H9 (cell line): ENCODE measurements around the gene ADA. TPM values are rescaled to one million over a fixed set of nuclear protein-coding genes. Genes with fewer than 3 reads are reported as not detected.

Experiments used
- DNase-seq: peaks from one replicate; pipeline ENCODE4 v3.0.0-alpha.2; 2017
- H2AFZ ChIP-seq: one replicate; pipeline ENCODE4 v1.6.1; 2013; ENCODE audit warnings: mild to moderate bottlenecking, low read length, control low read depth, moderate library complexity
- H2AK5ac ChIP-seq: 2 replicates; pipeline ENCODE4 v1.6.1; 2013; ENCODE audit warnings: low read length, control low read depth, mixed read lengths; ENCODE audit not compliant: insufficient read length
- H2BK120ac ChIP-seq: one replicate; pipeline ENCODE4 v1.6.1; 2013; ENCODE audit warnings: low read depth, mild to moderate bottlenecking, low read length, control low read depth, inconsistent platforms; ENCODE audit not compliant: poor library complexity, severe bottlenecking
- H2BK12ac ChIP-seq: 2 replicates; pipeline ENCODE4 v1.6.1; 2013; ENCODE audit warnings: low read length, control low read depth, mixed read lengths, low read depth; ENCODE audit not compliant: insufficient read length
- H2BK15ac ChIP-seq: 2 replicates; pipeline ENCODE4 v1.6.1; 2013; ENCODE audit warnings: low read depth, low read length, control low read depth
- H2BK20ac ChIP-seq: one replicate; pipeline ENCODE4 v1.6.1; 2013; ENCODE audit warnings: low read depth, mild to moderate bottlenecking, low read length, control low read depth, inconsistent platforms; ENCODE audit not compliant: poor library complexity, severe bottlenecking
- H2BK5ac ChIP-seq: 2 replicates; pipeline ENCODE4 v1.6.1; 2013; ENCODE audit warnings: low read length, control low read depth, mixed read lengths; ENCODE audit not compliant: insufficient read length
- H3K14ac ChIP-seq: 2 replicates; pipeline ENCODE4 v1.6.1; 2013; ENCODE audit warnings: low read length, control low read depth; ENCODE audit not compliant: insufficient read depth
- H3K18ac ChIP-seq: 2 replicates; pipeline ENCODE4 v1.6.1; 2013; ENCODE audit warnings: low read depth, mild to moderate bottlenecking, mixed read lengths, low read length, control low read depth; ENCODE audit not compliant: insufficient read length
- H3K23ac ChIP-seq: 2 replicates; pipeline ENCODE4 v1.6.1; 2013; ENCODE audit warnings: low read length, control low read depth, mixed read lengths, low read depth; ENCODE audit not compliant: insufficient read length
- H3K23me2 ChIP-seq: 2 replicates; pipeline ENCODE4 v1.6.1; 2013; ENCODE audit warnings: low read depth, mild to moderate bottlenecking, mixed read lengths, low read length, control low read depth; ENCODE audit not compliant: insufficient read length, poor library complexity, severe bottlenecking
- H3K27ac ChIP-seq: 2 replicates; pipeline ENCODE4 v1.5.1; 2013; ENCODE audit warnings: low read length, control low read depth, mixed read lengths, low read depth; ENCODE audit not compliant: insufficient read length
- H3K27me3 ChIP-seq: 2 replicates; pipeline ENCODE4 v1.6.1; 2013; ENCODE audit warnings: low read length, control low read depth, inconsistent platforms; ENCODE audit not compliant: insufficient read depth
- H3K4ac ChIP-seq: 2 replicates; pipeline ENCODE4 v1.6.1; 2013; ENCODE audit warnings: low read depth, mild to moderate bottlenecking, control low read depth, inconsistent platforms, low read length, moderate library complexity
- H3K4me1 ChIP-seq: 2 replicates; pipeline ENCODE4 v1.6.1; 2013; ENCODE audit warnings: low read length, control low read depth, inconsistent platforms; ENCODE audit not compliant: insufficient read depth
- H3K4me2 ChIP-seq: 2 replicates; pipeline ENCODE4 v1.6.1; 2013; ENCODE audit warnings: low read length, control low read depth, mixed read lengths; ENCODE audit not compliant: insufficient read length, insufficient read depth
- H3K56ac ChIP-seq: 2 replicates; pipeline ENCODE4 v1.6.1; 2013; ENCODE audit warnings: low read depth, mild to moderate bottlenecking, mixed read lengths, low read length, control low read depth; ENCODE audit not compliant: insufficient read length
- H3K79me1 ChIP-seq: 2 replicates; pipeline ENCODE4 v1.6.1; 2013; ENCODE audit warnings: low read depth, mild to moderate bottlenecking, moderate library complexity, low read length, control low read depth, inconsistent platforms; ENCODE audit not compliant: insufficient read depth, poor library complexity, severe bottlenecking
- H3K79me2 ChIP-seq: 2 replicates; pipeline ENCODE4 v1.6.1; 2013; ENCODE audit warnings: low read length, control low read depth, inconsistent platforms; ENCODE audit not compliant: insufficient read depth
- H3K9ac ChIP-seq: 2 replicates; pipeline ENCODE4 v1.6.1; 2013; ENCODE audit warnings: low read length, control low read depth, mixed read lengths; ENCODE audit not compliant: insufficient read length; ENCODE audit errors: extremely low read depth
- H3K9me3 ChIP-seq: one replicate; pipeline ENCODE4 v1.6.1; 2013; ENCODE audit warnings: low read depth, low read length, inconsistent platforms; ENCODE audit not compliant: control insufficient read depth
- H3T11ph ChIP-seq: one replicate; pipeline ENCODE4 v1.6.1; 2013; ENCODE audit warnings: mild to moderate bottlenecking, low read length, control low read depth, inconsistent platforms
- H4K20me1 ChIP-seq: one replicate; pipeline ENCODE4 v1.6.1; 2013; ENCODE audit not compliant: control insufficient read depth, insufficient read length, insufficient read depth
- H4K5ac ChIP-seq: 2 replicates; pipeline ENCODE4 v1.6.1; 2013; ENCODE audit warnings: low read depth, mild to moderate bottlenecking, mixed read lengths, low read length, control low read depth; ENCODE audit not compliant: insufficient read length
- H4K8ac ChIP-seq: replicated peaks from 2 replicates; pipeline ENCODE4 v1.6.1; 2013; ENCODE audit warnings: low read length, control low read depth, mixed read lengths, low read depth; ENCODE audit not compliant: insufficient read length
- H4K91ac ChIP-seq: 2 replicates; pipeline ENCODE4 v1.6.1; 2013; ENCODE audit warnings: low read depth, mild to moderate bottlenecking, moderate library complexity, mixed read lengths, low read length, control low read depth; ENCODE audit not compliant: insufficient read length
- H3K27ac Mint-ChIP-seq, 3 experiments: 2 replicates in 2 of 3; 3 replicates in 1 of 3; pipeline ENCODE4 v1.8.0; 2020 to 2021; ENCODE audit warnings: mixed read lengths in 3 of 3, mild to moderate bottlenecking in 1 of 3, moderate library complexity in 1 of 3
- H3K27me3 Mint-ChIP-seq: 2 replicates; pipeline ENCODE4 v1.8.0; 2021; ENCODE audit warnings: low read depth, mild to moderate bottlenecking, moderate library complexity, mixed read lengths
- H3K36me3 Mint-ChIP-seq, 3 experiments: 2 replicates in 2 of 3; 3 replicates in 1 of 3; pipeline ENCODE4 v1.8.0; 2020 to 2021; ENCODE audit warnings: low read depth in 3 of 3, mixed read lengths in 3 of 3; ENCODE audit not compliant: insufficient read depth in 1 of 3
- H3K4me1 Mint-ChIP-seq, 2 experiments: 2 replicates each; pipeline ENCODE4 v1.8.0; 2020; ENCODE audit warnings: mixed read lengths in 2 of 2
- H3K4me3 Mint-ChIP-seq, 2 experiments: 2 replicates in 1 of 2; 3 replicates in 1 of 2; pipeline ENCODE4 v1.8.0; 2020 to 2021; ENCODE audit warnings: mild to moderate bottlenecking in 2 of 2, mixed read lengths in 2 of 2, moderate library complexity in 1 of 2
- H3K9me3 Mint-ChIP-seq, 2 experiments: 2 replicates in 1 of 2; 3 replicates in 1 of 2; pipeline ENCODE4 v1.8.0; 2020; ENCODE audit warnings: mild to moderate bottlenecking in 2 of 2, mixed read lengths in 2 of 2, moderate library complexity in 1 of 2
- CTCF ChIP-seq: fragments of 200-600 bp; sonication (generic); conservative IDR thresholded peaks from 3 replicates; pipeline ENCODE4 v1.8.0; 2021; ENCODE audit warnings: antibody characterized with exemption, mild to moderate bottlenecking
- WGBS: extraction: QIAGEN DNeasy Blood & Tissue Kit; methylation state at CpG from one replicate; pipeline ENCODE4 v1.1.7; 2013; ENCODE audit warnings: missing lambda C conversion rate, low lambda C conversion rate, mixed read lengths; ENCODE audit not compliant: insufficient read length; ENCODE audit errors: extremely low coverage; 5-methylcytosine and 5-hydroxymethylcytosine counted together
- total RNA-seq: library from RNA; stranded (reverse); gene quantifications from 2 replicates; pipeline ENCODE4 v1.2.1, GENCODE V29; 2021

Gene ADA
- total RNA-seq, 1 experiment from 2014 or later: 22.0 TPM

- Histone ChIP-seq H4K8ac (no peak overlapping the region), H3T11ph (no peak overlapping the region), H3K56ac (no peak overlapping the region), H2BK120ac (no peak overlapping the region), H3K4ac (no peak overlapping the region), H3K4me2 (no peak overlapping the region), H3K4me1 (no peaks in the 10 kb centered on the region; the same call in 1 of the 2 replicates), H3K14ac (no peak overlapping the region), H3K23ac (no peak overlapping the region), H2AK5ac (no peak overlapping the region), H3K27ac (no peak overlapping the region), H2BK5ac (no peak overlapping the region), H3K27me3 (peaks cover 6% of the 10 kb centered on the region; the same call in 1 of the 2 replicates), H2BK12ac (no peak overlapping the region), H2BK15ac (no peak overlapping the region), H4K91ac (no peak overlapping the region), H4K5ac (no peak overlapping the region), H2BK20ac (no peak overlapping the region), H3K79me1 (no peaks in the 10 kb centered on the region), H3K79me2 (no peaks in the 10 kb centered on the region), H4K20me1 (no peaks in the 10 kb centered on the region), H3K9me3 (no peaks in the 10 kb centered on the region), H3K23me2 (no peaks in the 10 kb centered on the region), H3K9ac (no peak overlapping the region), H2AFZ (no peak overlapping the region), H3K18ac (no peak overlapping the region)
- Mint-ChIP-seq H3K4me1 (peaks cover 39 to 42% of the 10 kb centered on the region in 2 experiments), H3K36me3 (peaks cover 29 to 64% (median 56%) of the 10 kb centered on the region in 3 experiments), H3K27ac (no peak overlapping the region), H3K9me3 (no peaks in the 10 kb centered on the region; a peak in 1 of 5 replicates), H3K4me3 (no peak overlapping the region), H3K27me3 (peaks cover 72% of the 10 kb centered on the region)
- WGBS: no CpG with 5 or more reads among the region's 7 CpGs
- TF ChIP-seq CTCF: no peak
- DNase-seq: no peak
Measured at GRCh38 chr20:44619294-44619693, 32.2 kb downstream of the ADA start.
